Hypothalamus (tissue), 51 donors: ENCODE measurements around the gene PLXNA2.
A peak's percentile ranks its signal among the peaks of the same experiment; 100 is the strongest.

Experiments used
- DNase-seq, 51 donors: peaks; one replicate each; lab custom pipeline; 2025; lab: John Stamatoyannopoulos, UW

PLXNA2 gene

GRCh38 chr1:208243527-208243966 lies 637 bp downstream of the PLXNA2 start:
- DNase-seq, result peak in 2 of 51 donors; percentile 39 to 51

DNA sequence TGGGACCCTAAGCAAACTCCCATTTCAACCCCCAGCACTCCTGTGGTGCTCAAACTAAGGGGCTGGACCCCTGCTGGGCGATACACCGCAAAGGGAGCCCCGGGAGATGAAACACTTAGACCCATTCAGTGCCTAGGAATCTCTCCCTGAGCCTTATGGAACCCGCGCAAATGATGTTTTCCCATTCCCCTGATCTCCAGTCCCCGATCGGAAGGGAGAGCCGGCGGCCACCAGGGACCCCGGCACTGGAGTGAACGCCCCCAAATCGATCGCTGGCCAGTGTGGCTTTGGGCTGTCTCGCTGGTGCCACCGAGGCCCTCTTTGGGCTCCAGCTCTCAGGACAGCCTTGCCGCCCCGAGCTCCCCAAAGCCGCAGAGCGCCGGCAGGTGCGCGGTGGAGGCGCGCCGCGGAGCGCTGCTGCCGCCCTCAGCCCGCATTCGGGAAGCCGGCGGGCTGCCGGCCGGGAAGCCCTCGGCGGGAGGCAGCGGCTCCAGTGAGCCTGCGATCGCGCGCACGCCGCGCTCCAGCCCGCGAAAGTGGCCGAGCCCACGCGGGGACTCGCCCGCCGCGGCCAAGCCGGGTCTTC lies 1.1 kb downstream of the PLXNA2 start:
- DNase-seq, result peak in 5 of 51 donors; percentile 18 to 46 (median 34)

DNA sequence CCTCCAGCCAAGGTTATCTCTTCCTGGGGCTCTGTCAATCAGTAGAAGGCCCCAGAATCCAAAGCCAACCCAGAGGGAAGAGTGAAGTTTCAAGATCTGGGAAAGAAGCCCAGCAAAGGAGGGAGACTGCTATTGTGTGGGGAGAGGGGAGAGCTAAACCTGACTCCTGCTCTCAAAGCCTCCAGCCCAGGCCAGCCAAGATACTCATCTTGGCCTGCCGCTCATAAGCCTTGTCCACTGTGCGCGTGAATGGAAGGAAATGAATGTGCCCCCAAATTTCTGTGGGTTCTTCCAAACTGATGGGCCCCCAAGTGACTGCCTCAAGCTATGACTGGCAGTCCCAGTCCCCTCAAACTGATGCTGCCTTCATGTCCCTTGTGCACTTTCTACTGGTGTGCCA lies 2.0 kb downstream of the PLXNA2 start:
- DNase-seq, result no peak

DNA sequence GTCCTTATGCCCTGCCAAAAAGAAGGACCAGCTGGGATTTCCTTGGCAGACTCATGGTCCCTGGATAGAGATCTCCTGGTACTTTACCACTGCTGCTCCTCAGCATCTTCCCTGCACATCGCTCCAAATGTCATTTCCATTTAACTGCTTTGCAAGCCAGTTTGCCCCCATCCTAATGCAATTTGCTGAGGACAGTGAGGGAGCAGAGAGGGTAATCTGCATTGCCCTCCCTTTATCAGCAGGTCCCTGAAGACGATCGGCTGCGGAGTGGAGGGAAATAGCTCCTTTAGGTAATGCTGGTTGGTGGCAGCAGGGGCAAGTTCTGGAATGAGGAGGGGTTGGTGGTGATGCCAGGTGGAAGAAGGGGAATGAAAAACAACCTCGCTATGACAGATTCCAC lies 2.7 kb downstream of the PLXNA2 start:
- peak in 1 of 51 donors; percentile 31 for DNase-seq

GRCh38 chr1:208240662-208241355 lies 3.4 kb downstream of the PLXNA2 start:
- peak in 1 of 51 donors; percentile 32 for DNase-seq

- peak in 2 of 51 donors; percentile 36 to 57 for DNase-seq
These were observed 4.5 kb downstream of the PLXNA2 start for GRCh38 chr1:208239473-208240381.

GRCh38 chr1:208238710-208239472 lies 5.3 kb downstream of the PLXNA2 start:
- DNase-seq, result peak in 8 of 51 donors; percentile 15 to 42 (median 27)

DNA sequence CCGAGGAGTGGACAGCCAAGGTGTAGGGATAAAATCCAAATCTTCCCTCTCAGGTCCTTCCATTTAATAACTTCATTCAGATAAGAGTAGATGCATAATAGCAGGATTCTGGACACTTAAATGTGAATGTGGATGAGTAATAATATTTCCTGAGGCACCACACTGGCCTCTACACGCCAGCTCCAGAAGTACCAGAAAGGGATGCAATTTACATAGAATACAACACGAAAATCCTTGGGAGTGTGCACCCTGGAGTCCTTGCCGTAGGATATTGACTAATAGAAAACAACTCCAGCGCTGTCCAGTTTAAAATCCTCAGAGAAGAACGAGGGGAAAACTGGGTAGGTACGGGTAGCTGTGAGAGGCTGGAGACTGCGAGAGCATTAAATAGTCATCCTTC lies 6.9 kb downstream of the PLXNA2 start:
- no peak for DNase-seq

DNA sequence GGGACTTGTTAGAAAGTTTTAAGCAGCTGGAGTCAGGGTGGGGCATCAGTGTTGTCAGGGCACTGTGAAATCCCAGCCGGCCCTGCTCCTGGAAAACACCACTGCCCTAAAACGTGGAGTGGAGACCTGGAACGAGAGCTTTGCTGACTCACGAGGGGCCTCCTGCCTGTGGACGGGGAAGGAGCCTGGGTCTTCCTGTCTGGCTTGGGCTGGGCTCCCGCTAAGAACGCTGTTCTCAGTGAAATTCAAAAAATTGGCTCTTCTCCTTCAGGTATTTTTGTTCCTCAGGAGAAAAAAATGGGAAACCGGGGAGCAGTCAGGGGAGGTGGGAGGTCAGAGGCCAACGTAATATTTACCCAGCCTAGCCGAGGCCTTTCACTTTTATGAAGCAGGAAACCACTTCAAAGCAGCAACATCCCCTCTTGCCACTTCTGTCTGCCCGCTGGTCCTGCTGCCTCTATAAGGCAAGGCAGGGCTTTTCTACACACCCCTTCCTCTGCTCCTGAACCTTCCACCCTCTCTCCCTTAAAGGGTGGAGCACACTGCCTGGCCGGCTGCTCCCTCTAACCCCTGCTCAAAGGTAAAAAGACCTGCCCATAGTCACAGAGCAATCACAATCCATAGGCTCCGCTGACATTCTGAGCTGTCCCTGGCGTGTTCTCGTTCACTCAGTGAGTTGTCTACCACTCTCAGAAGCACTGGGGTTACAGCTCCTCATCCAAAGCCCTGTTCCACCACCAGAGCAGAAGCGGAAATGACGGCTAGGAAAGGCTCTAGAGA lies 8.0 kb downstream of the PLXNA2 start:
- DNase-seq, result peak in 1 of 51 donors; percentile 14

DNA sequence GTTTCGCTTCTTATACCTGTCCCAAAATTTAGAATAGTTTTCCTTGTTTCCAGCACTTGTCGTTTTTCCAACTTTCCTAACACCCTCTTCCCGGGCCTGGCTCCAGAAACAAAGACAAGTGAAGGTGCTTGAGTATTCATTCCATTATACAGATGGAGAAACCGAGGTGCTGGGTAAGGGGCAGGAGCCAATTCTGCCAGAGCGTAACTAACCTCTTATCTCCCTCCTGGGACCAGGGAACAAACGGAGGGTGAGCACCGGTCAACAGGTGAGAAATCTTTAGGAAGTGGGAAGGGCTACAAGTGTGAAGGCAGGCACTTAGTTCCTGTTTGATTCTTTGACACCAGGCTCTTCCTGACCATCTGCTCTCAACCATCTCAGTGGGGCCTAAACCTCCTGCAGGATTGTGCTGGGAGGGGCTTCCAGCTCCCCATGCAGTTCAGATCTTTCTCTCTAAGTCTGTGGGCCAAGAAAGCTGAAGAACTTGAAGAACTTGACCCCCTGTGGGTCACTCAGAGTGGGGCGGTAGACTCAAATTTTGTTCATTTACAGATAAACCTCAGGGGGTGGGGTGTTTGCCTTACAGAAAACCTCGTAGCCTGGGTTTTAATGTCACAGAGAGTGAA lies 8.7 kb downstream of the PLXNA2 start:
- no peak for DNase-seq

DNA sequence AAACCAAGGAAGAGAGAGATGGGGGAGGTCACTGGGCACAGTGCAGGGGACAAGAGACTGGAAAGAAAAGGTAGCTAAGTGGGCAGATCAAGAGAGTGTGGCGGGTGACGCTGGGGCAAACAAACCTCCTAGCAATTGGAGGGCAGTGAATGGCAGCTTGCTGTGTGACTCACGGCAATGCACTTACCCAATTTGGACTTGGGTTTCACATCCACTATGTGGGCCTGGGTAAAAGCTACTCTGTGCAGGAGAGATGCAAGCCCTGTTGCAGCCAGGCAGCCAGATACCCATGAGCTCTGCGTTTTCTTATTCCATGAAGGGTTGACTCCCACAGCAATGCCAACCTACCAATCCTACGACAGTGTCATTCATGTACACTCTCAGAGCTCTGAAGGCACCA lies 9.5 kb downstream of the PLXNA2 start:
- peak in 1 of 51 donors; percentile 16 for DNase-seq

- DNase-seq, result no peak
These were observed 10.2 kb downstream of the PLXNA2 start for GRCh38 chr1:208233978-208234377.

- peak in 35 of 51 donors; percentile 19 to 82 (median 56) for DNase-seq
These were observed 10.6 kb downstream of the PLXNA2 start for GRCh38 chr1:208233546-208233945.

DNA sequence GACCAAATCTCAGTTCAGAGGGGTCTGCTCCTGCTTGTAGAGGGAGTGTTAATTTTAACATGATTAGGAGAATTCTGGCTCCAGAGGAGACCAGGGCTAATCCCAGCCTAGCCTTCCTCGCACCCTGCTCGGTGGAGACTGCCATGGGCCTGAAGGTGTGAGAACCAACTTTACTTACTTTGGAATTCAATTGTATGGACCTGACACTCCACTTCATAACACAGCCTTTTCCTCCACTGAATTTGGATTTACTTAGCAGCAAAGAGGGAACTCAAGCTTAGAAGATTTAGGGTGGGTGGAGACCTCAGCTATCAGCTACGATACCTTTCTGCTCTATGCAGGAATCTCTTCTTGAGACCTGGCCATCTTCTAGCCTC lies 11.5 kb downstream of the PLXNA2 start:
- no peak for DNase-seq

GRCh38 chr1:208231881-208232661 lies 12.1 kb downstream of the PLXNA2 start:
- DNase-seq, result peak in 1 of 51 donors; percentile 20

- DNase-seq, result peak in 1 of 51 donors; percentile 12
These were observed 13.3 kb downstream of the PLXNA2 start for GRCh38 chr1:208230668-208231529.

DNA sequence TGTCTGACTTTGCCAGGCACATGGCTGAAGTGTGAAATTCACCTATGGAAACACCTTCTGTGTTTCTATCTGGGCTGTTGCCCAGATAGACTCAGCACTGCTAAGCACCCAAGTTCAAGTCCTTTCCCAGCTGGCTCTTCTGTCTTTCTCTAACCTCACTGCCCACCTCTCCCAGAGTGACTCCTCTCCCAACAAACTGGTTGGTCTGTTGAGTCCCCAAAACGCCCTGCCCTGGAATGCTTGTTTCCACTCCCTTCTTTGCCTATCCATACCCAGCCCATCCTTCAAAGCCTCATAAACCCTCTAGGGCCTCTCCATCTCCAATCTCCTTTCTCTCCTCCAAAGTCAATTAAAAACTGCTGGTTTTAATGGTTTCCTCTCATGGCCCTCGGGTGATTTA lies 15.6 kb downstream of the PLXNA2 start:
- no peak for DNase-seq
